Glutamatergic neuron (in vitro differentiated cells): ENCODE data around the gene RDH13. TPM values are rescaled to one million over a fixed set of nuclear protein-coding genes. Genes with fewer than 3 reads are reported as not detected.
"Not testable (repeated sequence)": the region's sequence is repeated elsewhere in the genome, so short reads cannot be mapped to it uniquely, and the experiment has no call there.

Experiments
- DNase-seq: peaks from one replicate; pipeline ENCODE4 v3.0.0; 2022
- H3K27ac Mint-ChIP-seq: one replicate; pipeline ENCODE4 v1.8.0; 2020; ENCODE audit warnings: mild to moderate bottlenecking, mixed read lengths, inconsistent platforms; ENCODE audit not compliant: unreplicated experiment
- H3K27me3 Mint-ChIP-seq: one replicate; pipeline ENCODE4 v1.8.0; 2020; ENCODE audit warnings: mild to moderate bottlenecking, moderate library complexity, mixed read lengths, inconsistent platforms; ENCODE audit not compliant: unreplicated experiment
- H3K36me3 Mint-ChIP-seq: one replicate; pipeline ENCODE4 v1.8.0; 2020; ENCODE audit warnings: mild to moderate bottlenecking, mixed read lengths, inconsistent platforms; ENCODE audit not compliant: unreplicated experiment
- H3K4me1 Mint-ChIP-seq: one replicate; pipeline ENCODE4 v1.8.0; 2020; ENCODE audit warnings: mild to moderate bottlenecking, low read depth, mixed read lengths, inconsistent platforms; ENCODE audit not compliant: unreplicated experiment
- H3K4me3 Mint-ChIP-seq: one replicate; pipeline ENCODE4 v1.8.0; 2020; ENCODE audit warnings: mild to moderate bottlenecking, mixed read lengths, inconsistent platforms; ENCODE audit not compliant: unreplicated experiment
- H3K9me3 Mint-ChIP-seq: one replicate; pipeline ENCODE4 v1.8.0; 2020; ENCODE audit warnings: mild to moderate bottlenecking, moderate library complexity, mixed read lengths, inconsistent platforms; ENCODE audit not compliant: unreplicated experiment
- CTCF ChIP-seq: fragments of 200-600 bp; sonication (generic); IDR thresholded peaks from one replicate; pipeline ENCODE4 v1.5.0; 2021; ENCODE audit not compliant: partially characterized antibody, unreplicated experiment
- total RNA-seq: library from RNA; stranded (reverse); fragmentation: NEBNext Ultra II Directional; extraction: Animal tissue kit (Norgen Biotek cat#: 25700); gene quantifications from one replicate; pipeline ENCODE4 v1.2.1, GENCODE V29; 2021; ENCODE audit not compliant: unreplicated experiment

Gene RDH13
- total RNA-seq, 1 donor from 2014 or later = 17.9 TPM

DNA sequence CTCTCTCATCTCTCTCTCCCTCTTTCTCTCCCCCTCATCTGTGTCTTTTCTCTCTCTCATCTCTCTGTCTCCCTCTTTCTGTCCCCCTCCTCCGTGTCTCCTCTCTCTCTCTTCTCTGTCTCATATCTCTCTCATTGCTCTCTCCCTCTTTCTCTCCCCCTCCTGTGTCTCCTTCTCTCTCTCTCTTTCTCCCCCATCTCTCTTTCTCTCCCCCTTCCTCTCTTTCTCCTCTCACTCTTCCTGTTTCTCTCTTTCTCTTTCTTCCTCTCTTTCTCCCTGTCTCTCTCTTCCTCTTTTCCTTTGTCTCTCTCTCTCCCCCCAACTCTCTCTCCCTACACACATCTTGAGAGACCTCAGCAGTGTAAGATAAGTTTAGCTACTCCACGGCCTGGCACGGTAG, 4.9 kb upstream of the RDH13 start:
- Mint-ChIP-seq H3K4me3 (no peak overlapping the region), H3K4me1 (peaks cover 6% of the 10 kb centered on the region), H3K9me3 (peaks cover 9% of the 10 kb centered on the region), H3K27ac (no peak overlapping the region), H3K27me3 (peaks cover 28% of the 10 kb centered on the region), H3K36me3 (peaks cover 4% of the 10 kb centered on the region)
- DNase-seq = no peak
- no peak for TF ChIP-seq CTCF

DNA sequence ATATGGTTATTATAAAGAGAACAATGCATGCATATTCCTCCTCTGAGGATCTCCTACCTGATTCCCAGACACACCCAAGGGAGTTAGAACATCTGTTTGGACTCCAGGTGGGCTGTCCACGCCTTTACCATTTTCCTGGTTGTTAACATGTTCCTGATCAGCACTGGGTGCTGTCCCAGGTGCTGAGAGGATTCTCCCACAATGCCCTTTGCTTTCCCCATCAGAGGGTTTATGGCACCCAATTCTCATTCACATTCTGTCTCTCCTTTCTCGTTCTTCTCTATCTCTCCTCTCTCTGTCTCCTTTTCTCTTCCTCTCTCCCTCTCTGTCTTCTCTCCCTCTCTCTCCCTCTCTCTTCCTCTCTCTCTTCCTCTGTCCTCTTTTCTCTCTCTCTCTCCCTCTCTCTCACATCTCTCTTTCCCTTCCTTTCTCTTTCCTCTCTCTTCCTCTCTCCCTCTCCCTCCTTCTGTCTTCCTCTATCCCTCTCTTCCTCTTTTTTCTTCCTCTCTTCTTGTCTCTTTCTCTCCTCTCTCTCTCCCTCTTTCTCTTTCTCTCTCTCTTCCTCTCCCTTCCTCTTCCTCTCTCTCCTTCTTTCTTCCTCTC, 3.3 kb upstream of the RDH13 start:
- no peak for DNase-seq
- Mint-ChIP-seq H3K4me3 (peak overlapping the region; percentile 12), H3K36me3 (no peaks in the 10 kb centered on the region), H3K27me3 (peaks cover 33% of the 10 kb centered on the region), H3K4me1 (peaks cover 6% of the 10 kb centered on the region), H3K9me3 (peaks cover 9% of the 10 kb centered on the region), H3K27ac (no peak overlapping the region)
- no peak for TF ChIP-seq CTCF

- not testable (repeated sequence) for H3K4me1 Mint-ChIP-seq, DNase-seq
- H3K27me3 Mint-ChIP-seq = peaks cover 31% of the 10 kb centered on the region
These were observed 2.6 kb upstream of the RDH13 start for GRCh38 chr19:55065516-55065915.

GRCh38 chr19:55063492-55063843, 520 bp upstream of the RDH13 start:
- no peak for TF ChIP-seq CTCF
- DNase-seq = no peak
- Mint-ChIP-seq H3K9me3 (peaks cover 5% of the 10 kb centered on the region), H3K4me1 (no peaks in the 10 kb centered on the region), H3K36me3 (no peaks in the 10 kb centered on the region), H3K4me3 (peak overlapping the region; percentile 55), H3K27me3 (peaks cover 21% of the 10 kb centered on the region), H3K27ac (no peak overlapping the region)

More at GRCh38 chr19:55065516-55065915, 2.6 kb upstream of the RDH13 start:
- not testable (repeated sequence) for H3K27ac Mint-ChIP-seq, H3K4me3 Mint-ChIP-seq, H3K9me3 Mint-ChIP-seq, H3K36me3 Mint-ChIP-seq

- H3K36me3 Mint-ChIP-seq, H3K9me3 Mint-ChIP-seq, H3K27ac Mint-ChIP-seq, DNase-seq, H3K4me1 Mint-ChIP-seq, H3K4me3 Mint-ChIP-seq, H3K27me3 Mint-ChIP-seq: not testable (repeated sequence)
These were observed 2.7 kb downstream of the RDH13 start for GRCh38 chr19:55060287-55060686.

DNA sequence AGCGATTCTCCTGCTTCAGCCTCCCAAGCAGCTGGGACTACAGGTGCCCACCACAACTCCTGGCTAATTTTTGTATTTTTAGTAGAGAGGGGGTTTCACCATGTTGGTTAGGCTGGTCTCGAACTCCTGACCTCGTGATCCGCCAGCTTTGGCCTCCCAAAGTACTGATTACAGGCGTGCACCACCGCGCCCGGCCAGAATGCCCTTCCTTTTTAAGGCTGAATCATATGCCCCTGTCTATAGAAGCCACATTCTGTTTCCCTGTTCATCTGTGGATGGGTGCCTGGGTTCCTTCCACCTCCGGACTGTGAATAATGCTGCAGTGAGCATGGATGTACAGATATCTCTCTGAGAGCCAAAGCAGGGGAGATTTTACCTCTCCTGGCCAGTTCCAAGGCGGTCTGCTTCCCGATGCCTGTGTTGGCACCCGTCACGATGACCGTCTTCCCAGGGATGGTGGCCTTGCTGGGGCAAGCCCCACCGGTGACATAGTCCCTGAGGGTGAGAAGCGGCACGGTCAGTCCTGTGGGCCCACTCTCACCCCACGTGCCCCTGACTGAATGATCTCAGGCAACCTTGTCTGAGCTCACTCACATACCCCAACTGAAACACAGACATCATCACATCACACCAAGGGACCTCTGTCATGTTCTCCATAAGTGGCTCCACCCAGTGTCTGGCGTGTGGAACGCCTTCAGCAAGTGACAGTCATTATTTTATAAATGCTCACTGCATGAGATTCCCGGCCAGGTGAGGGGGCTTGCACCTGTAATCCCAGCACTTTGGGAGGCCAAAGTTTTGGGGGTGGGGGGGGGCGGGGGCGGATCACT, 4.0 kb downstream of the RDH13 start:
- DNase-seq = no peak
- Mint-ChIP-seq H3K27me3 (peaks cover 4% of the 10 kb centered on the region), H3K4me1 (no peaks in the 10 kb centered on the region), H3K4me3 (no peak overlapping the region), H3K36me3 (peaks cover 5% of the 10 kb centered on the region), H3K27ac (no peak overlapping the region), H3K9me3 (peaks cover 3% of the 10 kb centered on the region)
- TF ChIP-seq CTCF = no peak
